HG02840 (cell line): ENCODE measurements around the gene CLEC3B.
"Not testable (repeated sequence)": the region's sequence is repeated elsewhere in the genome, so short reads cannot be mapped to it uniquely, and the experiment has no call there.

Source experiments
- ATAC-seq: cut with Tn5 transposase; IDR thresholded peaks from one replicate; pipeline ENCODE4 v1.9.1; 2021; ENCODE audit warnings: mild to moderate bottlenecking, moderate library complexity, moderate number of reproducible peaks; ENCODE audit not compliant: unreplicated experiment, low FRiP score

CLEC3B gene

GRCh38 chr3:45026038-45026437 lies at the start of gene CLEC3B:
TSS of gene CLEC3B (plus strand) at chr3:45026303. CDS start at chr3:45026363, 60 bp downstream.
- ATAC-seq: no peak

GRCh38 chr3:44981220-44981619 lies 44.9 kb upstream of the CLEC3B start:
- no peak for ATAC-seq

GRCh38 chr3:44981751-44982150 lies 44.4 kb upstream of the CLEC3B start:
- ATAC-seq: no peak

- ATAC-seq: no peak
Measured at GRCh38 chr3:44982817-44983216, 43.3 kb upstream of the CLEC3B start.

GRCh38 chr3:44983484-44983941 lies 42.6 kb upstream of the CLEC3B start:
- no peak for ATAC-seq

- no peak for ATAC-seq
Measured at GRCh38 chr3:44984335-44984734, 41.8 kb upstream of the CLEC3B start.

- ATAC-seq: not testable (repeated sequence)
Measured at GRCh38 chr3:44986330-44986729, 39.8 kb upstream of the CLEC3B start.

- no peak for ATAC-seq
Measured at GRCh38 chr3:44987332-44987731, 38.8 kb upstream of the CLEC3B start.

- no peak for ATAC-seq
Measured at GRCh38 chr3:44988073-44988472, 38.0 kb upstream of the CLEC3B start.

- no peak for ATAC-seq
Measured at GRCh38 chr3:44989141-44989540, 37.0 kb upstream of the CLEC3B start.

GRCh38 chr3:44989636-44990373 lies 36.3 kb upstream of the CLEC3B start:
- ATAC-seq: no peak

GRCh38 chr3:44991326-44991725 lies 34.8 kb upstream of the CLEC3B start:
- no peak for ATAC-seq

GRCh38 chr3:44992555-44993470 lies 33.3 kb upstream of the CLEC3B start:
- no peak for ATAC-seq

GRCh38 chr3:44993471-44994205 lies 32.5 kb upstream of the CLEC3B start:
- no peak for ATAC-seq

GRCh38 chr3:44995142-44995770 lies 30.8 kb upstream of the CLEC3B start:
- no peak for ATAC-seq

GRCh38 chr3:44996556-44996969 lies 29.5 kb upstream of the CLEC3B start:
- ATAC-seq: peak; percentile 64

GRCh38 chr3:44999782-45000181 lies 26.3 kb upstream of the CLEC3B start:
- ATAC-seq: no peak

GRCh38 chr3:45000823-45001222 lies 25.3 kb upstream of the CLEC3B start:
- ATAC-seq: no peak

- ATAC-seq: no peak
Measured at GRCh38 chr3:45001738-45002137, 24.4 kb upstream of the CLEC3B start.

- ATAC-seq: no peak
Measured at GRCh38 chr3:45002139-45002660, 23.9 kb upstream of the CLEC3B start.
